CD4-positive, alpha-beta T cell treated with Interleukin-1 beta for 1 hour (primary cell): ENCODE measurements around the gene RFX4.

Experiments
- DNase-seq, 2 donors: peaks; one replicate each; pipeline ENCODE4 v3.0.0-alpha.2; 2020 to 2022

RFX4 gene

DNA sequence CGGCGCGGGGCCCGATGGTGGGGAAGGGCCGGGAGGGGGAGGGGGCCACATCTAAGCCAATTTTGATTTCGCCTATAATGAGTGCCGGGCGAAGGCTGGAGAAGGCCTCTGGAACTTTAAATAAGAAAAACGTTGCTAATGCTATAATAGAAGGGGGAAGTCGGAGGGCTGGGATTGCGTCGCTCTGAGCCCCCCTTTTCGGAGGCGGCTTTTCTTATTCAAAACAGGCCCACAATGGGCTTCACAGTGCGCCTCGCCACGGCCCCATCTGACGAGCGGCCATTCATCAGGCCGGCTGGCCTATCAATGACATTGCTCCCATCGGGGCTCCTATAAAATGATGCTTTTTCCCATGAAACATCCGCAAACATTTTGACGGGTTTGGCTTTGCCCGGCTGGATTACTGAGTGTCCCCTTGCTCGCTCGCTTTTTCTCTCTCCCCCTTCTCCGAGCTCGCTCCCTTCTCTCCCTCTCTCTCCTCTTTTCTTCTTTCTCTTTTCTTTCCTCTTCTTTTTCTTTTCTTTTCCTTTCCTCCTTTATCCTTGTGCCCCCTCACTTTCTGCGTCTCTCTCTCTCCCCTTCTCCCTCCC is at the start of gene RFX4:
Gene RFX4, plus strand, starts transcription at position 364 of the 590 bp plus-strand sequence. CDS start 317 bp downstream, outside the sequence.
- DNase-seq = no peak

- DNase-seq = no peak
Observed at GRCh38 chr12:106541201-106541600, 41.6 kb upstream of the RFX4 start.

DNA sequence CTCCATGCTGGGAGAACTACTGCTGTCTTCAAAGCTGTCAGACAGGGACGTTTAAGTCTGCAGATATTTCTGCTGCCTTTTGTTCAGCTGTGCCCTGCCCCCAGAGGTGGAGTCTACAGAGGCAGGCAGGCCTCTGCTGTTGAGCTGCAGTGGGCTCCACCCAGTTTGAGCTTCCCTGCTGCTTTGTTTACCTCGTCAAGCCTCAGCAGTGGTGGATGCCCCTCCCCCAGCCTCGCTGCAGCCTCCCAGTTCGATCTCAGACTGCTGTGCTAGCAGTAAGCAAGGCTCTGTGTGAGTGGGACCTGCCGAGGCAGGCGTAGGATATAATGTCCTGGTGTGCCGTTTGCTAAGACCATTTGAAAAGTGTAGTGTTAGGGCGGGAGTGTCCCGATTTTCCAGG is 31.4 kb upstream of the RFX4 start:
- DNase-seq = no peak

DNA sequence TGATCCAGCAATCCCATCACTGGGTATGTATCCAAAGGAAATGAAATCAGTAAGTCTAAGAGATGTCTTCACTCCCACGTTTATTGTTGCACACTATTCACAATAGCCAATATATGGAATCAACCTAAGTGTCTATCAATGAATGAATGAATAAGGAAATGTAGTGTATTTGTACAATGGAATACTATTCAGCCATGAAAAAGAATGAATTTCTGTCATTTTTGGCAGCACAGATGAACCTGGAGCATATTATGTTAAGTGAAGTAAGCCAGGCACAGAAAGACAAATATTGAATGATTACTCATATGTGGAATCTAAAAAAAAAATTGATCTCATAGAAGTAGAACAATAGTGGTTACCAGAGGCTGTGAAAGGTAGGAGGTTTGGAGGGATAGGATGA is 30.6 kb upstream of the RFX4 start:
- DNase-seq = no peak

- DNase-seq = no peak
Observed at GRCh38 chr12:106564678-106565329, 18.0 kb upstream of the RFX4 start.

- no peak for DNase-seq
Observed at GRCh38 chr12:106566771-106567170, 16.0 kb upstream of the RFX4 start.

DNA sequence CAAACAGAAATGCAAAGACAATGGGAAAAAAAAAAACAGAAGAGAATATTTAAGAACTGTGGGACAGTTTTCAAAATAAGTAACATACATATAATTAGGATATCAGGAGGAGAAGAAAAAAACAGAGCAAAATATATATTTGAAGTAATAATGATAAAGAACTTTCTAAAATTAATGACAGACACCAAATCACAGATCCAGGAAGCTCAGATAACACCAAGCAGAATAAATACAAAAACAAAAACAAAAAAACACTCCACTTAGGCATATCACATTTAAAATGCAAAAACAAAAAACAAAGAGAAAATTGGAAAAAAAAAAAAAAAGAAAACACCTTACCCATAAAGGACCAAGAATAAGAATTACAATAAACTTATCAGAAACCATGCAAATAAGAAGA is 9.6 kb upstream of the RFX4 start:
- no peak for DNase-seq

DNA sequence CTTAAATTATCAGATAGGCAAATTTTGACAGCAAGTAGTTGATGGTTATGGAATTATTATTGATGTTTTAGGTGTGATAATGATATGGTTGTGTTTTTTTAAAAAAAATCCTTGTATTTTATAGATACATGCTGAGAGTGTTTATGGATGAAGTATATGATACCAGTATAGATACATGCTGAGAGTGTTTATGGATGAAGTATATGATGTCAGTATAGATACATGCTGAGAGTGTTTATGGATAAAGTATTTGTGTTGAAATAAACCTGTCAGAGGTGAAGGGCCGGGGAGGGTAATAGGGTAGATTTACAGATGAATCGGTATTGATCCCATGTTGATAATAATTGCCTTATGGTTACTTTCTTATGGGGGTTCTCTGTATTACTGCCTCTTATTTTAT is 6.0 kb upstream of the RFX4 start:
- DNase-seq = no peak

DNA sequence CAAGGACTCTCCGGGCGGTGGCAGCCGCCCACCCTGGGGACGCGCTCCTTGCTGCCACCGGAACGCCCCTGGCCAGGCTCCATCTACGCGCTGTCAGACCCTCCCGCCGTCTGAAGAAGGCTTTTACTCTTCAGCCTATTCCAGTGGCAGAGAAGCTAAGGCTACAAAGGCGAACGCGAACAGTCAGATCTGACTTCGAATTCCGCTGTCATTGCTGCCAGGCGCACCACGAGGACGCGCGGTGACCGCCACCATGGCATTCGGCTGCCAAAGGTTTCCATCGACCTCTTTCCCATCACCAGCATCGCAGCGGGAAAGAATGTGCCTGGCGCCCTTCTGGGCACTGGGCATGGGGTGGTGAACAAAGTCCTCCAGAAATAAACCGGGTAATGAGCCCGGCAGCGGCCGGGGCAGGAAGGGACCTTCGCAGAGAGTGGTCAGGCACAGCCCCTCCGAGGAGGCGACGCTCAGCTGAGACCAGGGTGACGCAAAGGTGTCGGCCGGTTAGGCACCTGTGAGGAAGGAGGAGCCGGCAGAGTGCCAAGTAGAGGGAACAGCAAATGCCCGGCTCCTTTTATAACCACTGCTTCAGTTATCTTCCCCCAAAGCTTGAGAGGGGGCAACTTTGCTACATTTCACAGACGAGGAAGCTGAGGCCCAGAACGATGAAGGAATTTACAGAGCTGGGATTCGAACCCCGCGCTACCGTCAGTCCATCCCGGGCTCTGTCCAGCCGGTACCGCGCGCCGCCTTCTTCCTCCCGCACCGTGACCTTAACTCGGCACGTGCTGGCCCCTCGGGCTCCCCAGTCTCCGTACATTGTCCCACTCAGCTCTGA is 1.9 kb upstream of the RFX4 start:
- no peak for DNase-seq

GRCh38 chr12:106581543-106582248 is 1.1 kb upstream of the RFX4 start:
- DNase-seq = no peak

DNA sequence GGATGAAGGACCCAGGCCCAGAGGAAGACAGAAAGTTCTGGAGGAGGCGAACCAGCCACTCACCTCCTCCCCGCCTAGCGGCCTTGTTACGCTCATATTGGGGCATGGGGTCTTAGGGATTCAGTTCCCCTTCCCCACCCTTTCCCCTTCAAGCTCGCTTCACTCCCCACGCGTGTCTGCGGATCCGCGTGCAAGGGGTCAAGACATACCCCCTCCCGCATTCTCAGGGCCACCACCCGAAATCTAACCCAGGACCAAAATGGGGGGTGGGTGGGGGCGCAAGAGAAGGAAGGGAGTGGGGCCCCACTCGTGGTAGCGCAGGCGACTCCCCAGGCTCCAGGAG is 584 bp upstream of the RFX4 start:
- no peak for DNase-seq

DNA sequence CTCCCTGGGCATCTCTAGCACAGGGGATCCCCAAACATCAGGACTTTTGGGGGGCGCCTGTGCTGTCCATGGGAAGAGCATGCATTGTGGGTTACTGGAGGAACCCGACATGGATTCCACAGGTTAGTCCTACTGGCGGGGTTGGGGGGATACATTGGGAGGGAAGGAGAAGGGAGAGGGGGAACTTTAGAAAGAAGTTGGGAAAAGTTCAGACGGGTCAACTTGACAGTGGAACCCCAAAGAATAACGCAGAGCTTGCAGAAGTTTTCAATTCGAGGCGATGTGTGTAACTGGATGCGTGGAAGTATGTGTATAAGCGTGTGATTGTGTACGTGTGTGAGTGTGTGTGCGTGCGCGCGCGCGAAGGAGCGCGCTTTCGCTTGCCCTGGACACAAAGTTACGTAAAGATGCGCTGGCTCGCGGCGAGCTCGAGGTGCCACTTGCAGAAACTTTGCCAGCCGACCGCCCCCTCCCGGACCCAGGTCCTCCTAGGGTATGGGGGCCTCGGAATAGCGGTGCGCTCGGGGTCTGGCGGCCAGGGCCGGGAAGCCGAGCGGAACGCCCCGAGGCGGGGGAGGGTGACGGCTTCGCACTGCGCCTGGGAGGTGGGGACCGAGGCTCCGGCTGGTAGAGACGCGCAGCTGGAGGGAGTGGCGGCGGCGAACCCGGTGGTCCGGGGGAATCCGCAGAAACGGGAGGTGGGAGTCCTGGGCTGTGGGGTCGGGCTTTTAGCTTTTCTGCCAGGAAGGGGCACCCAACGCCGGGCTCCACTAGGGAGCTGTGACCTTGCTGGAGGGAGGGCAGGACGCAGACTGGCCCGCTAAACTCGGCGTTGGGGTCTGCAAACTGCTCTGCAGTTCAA is 669 bp downstream of the RFX4 start:
- no peak for DNase-seq

DNA sequence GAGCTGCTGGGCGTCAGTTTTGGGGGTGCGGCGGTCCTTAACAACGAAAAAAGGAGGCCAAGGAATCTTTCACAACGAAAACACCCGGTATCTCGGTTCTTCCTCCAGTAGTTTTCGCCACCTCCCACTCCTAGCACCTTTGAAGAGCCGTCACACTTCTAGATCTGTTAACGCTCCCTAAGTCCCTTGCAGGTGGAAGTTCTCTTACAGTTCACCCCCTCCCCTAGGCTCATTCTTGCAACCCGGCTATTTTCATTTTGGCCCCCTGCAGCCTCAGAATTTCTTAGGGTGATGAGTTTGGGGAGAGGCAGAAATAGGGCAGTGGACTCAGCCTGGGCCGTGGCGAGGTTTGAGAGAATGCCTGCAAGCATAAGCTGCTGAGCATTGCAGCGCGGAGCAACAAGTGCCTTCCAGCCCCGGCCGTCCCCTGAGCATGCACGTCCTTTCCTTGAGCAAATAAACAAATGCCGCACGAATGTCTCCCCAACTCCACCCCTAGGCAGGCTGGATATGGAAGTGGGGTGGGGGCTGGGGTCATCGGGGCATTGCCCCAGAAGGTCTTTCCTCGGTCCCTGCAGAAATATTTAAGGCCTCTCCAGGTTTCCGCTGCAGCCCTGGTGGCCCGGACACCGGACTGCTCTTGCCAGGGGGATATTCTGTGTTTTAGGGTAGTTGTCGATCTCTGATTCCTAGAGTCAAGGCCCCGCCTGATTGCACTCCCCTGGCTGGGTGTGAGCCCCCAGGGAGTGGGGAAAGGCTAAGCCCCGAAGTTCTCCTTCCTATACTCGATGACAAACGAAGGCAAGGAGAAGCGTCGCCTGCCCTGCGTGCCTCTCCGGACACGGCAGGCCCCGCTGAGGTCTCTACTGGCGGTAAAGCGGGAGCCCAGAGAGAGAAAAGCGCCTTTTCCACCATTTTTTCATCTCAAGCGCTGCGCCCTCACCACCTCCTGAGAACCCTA is 1.6 kb downstream of the RFX4 start:
- no peak for DNase-seq

DNA sequence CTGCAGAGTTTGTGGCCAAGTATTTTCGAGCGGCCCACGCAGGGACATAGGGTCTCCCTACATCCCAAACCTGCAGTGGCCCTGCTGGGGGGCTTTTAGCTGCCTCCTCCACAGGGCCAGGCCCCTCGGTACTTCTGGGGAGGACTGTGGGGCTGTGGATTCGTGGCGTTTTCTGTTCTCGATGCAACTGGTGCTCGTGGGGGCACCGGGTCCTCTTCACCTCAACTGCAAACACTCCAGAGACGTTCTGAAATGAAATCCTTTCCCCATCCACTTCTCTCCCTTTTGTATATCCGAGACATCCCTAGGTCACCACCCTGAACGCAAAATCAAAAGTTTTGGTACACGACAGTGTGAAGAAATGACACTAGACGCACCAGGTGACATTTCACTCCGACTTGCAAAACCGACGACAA is 2.3 kb downstream of the RFX4 start:
- DNase-seq = no peak

- no peak for DNase-seq
Observed at GRCh38 chr12:106585521-106586277, 2.9 kb downstream of the RFX4 start.

DNA sequence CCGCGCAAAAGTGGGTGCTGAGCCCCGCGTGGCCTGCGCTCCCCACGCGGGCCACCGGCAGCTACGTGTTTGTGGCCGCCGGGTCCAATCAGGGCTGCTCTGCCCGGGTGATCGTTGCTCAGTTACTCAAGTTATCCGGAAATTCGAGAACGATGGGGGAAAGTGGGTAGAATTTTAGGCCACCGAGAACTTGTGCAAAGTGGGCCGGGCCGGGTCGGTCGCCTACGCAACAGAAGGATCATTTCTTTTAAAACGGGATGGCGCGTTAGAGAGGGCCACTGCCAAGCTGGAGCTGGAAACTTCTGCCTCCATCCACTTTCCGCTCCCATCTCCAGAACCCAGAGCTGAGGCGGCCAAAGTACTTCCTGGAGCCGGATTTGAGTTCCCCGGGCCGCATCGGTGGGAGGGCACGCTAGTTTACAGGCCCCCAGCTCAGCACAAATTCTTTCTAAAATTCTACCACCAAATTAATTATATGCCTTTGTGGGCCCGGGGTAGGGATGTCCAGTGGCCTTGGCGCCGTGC is 3.5 kb downstream of the RFX4 start:
- DNase-seq = no peak

DNA sequence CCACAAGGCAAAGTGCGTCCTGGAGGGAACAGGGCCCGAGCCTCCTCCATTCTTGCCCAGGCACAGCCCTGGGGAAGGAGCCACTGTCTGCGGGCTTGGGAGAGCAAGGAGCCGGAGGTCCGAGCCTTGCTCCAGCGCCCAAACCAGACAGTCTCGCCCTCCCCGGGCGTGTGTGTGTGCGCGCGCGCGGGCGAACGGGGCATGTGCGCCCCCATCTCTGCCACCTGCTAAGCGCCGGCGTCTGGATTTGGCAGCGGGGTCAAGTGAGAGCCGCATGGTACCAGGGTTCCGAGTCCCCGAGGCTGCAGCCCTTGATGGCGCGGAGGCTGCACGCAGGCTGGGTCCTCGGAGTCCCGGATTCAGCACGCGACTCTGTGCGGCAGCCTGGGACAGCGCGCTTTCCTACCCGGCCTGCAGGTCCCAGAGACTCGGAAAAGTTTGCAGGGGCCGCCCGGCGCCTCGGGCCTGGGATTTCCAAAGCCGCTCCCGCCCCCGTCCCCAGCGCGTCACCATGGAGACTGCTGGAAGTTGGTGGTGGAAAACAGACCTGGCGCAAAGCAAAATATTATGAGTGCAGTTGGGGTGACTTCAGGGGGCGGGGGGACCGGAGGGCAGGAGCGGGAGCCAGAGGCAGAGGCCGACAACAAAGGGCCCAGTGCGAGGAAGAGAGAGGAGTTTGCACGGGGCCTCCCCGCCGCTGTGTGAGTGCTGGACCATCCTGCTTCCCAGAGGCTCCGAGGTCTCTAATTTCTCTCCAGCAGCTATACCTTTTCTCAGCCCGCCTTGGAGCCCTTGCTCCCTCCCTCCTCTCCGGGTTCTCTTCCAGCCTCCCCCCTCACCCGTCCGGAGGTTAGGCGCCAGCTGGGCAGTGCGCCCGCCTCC is 4.2 kb downstream of the RFX4 start:
- DNase-seq = no peak

DNA sequence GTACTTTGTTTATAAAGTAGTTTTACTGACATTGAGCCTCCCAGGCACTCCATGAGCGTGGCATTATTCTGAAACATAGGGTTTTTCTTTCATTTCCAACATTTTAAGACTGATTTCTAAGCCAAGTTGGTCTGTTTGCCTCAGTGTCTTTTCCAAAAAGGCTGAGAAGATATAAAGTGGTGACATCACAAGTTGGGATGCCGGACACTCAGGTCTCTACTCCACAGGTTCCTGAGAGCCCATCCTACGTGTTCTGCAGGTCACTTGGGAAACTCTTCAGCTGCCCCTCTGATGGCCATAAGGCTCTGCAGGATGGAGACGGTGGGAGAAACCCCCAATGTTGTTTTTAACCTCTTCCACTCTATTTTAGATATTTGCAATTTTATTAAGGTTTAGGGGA is 6.0 kb downstream of the RFX4 start:
- no peak for DNase-seq

DNA sequence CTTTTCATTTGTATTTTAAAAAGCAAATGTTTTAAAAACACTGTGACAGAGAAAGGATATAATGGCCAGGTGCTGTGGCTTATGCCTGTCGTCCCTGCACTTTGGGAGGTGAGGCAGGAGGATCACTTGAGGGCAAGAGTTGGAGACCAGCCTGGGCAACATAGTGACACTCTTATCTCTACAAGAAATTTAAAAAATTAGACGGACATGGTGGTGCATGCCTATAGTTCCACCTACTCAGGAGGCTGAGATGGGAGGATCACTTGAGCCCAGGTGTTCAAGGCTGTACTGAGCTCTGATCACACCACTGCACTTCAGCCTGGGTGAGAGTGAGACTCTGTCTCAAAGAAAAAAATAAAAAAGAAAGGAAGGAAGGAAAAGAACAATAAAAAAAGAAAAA is 7.8 kb downstream of the RFX4 start:
- DNase-seq = no peak
